Fibroblast of the aortic adventitia (primary cell): ENCODE measurements around the gene DENND1B. TPM values are rescaled to one million over a fixed set of nuclear protein-coding genes. Genes with fewer than 3 reads are reported as not detected.

Experiments
- DNase-seq: peaks from one replicate; pipeline ENCODE4 v3.0.0-alpha.2; 2010; ENCODE audit warnings: low read depth
- H3K4me3 ChIP-seq: 2 replicates; pipeline ENCODE4 v1.5.1; 2011; ENCODE audit warnings: low read depth, mild to moderate bottlenecking, control low read depth, low read length, moderate library complexity
- total RNA-seq: library from RNA; depleted of rRNA; stranded (reverse); fragments of >200 nt; gene quantifications from 2 replicates; pipeline ENCODE4 v1.2.3, GENCODE V29; 2012; ENCODE audit warnings: low replicate concordance
- TF ChIP-seq, protein P1 (sequence below): IDR thresholded peaks from 2 replicates; pipeline ENCODE4 v1.5.1; 2011; ENCODE audit warnings: mild to moderate bottlenecking, low read length, control low read depth, inconsistent platforms; ENCODE audit not compliant: insufficient read depth

DENND1B gene
- total RNA-seq, 1 donor = 19.5 TPM

DNA sequence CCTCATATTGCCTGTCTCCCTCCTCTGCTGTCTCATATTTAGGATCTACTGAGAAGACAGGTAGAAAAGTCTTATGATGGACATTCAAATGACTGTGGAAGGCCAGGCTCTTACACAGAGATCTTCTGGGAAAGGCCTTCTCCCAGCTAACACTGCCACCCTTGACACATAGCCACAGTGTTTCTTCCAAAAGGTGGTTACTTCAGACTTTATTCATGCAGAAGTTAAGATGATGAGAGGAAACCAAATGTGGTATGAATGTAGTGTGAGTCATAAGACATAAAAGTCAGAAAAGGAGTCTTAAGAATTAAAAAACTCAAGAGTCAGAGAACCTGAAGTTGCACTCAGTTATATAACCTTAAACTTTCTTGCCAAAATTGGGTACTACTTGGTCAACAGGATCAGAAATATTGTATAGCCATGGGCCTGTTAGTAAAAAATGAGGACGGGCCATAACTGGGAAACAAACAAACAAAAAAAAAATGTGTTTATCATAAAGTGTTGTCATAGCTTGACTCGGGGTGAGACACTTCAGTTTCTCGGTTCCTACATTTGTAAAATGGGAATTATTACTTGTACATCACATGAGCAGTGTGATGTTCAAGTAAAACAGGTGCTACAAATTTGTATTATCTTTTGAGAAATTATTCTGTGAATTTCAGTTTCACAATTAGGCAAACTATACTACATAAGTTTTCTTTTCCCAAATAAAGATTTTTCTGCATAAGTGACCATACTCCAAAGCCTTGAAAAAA lies 1.2 kb upstream of the DENND1B start:
- TF ChIP-seq, protein P1, sequence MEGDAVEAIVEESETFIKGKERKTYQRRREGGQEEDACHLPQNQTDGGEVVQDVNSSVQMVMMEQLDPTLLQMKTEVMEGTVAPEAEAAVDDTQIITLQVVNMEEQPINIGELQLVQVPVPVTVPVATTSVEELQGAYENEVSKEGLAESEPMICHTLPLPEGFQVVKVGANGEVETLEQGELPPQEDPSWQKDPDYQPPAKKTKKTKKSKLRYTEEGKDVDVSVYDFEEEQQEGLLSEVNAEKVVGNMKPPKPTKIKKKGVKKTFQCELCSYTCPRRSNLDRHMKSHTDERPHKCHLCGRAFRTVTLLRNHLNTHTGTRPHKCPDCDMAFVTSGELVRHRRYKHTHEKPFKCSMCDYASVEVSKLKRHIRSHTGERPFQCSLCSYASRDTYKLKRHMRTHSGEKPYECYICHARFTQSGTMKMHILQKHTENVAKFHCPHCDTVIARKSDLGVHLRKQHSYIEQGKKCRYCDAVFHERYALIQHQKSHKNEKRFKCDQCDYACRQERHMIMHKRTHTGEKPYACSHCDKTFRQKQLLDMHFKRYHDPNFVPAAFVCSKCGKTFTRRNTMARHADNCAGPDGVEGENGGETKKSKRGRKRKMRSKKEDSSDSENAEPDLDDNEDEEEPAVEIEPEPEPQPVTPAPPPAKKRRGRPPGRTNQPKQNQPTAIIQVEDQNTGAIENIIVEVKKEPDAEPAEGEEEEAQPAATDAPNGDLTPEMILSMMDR = no peak
- peak; percentile 79 for DNase-seq
- no peak overlapping the region for H3K4me3 ChIP-seq

- peak; percentile 42 for DNase-seq
- TF ChIP-seq, protein P1 = no peak
- peak overlapping the region; percentile 70 for H3K4me3 ChIP-seq
These were observed 606 bp downstream of the DENND1B start for GRCh38 chr1:197774466-197775281.

- DNase-seq = peak; percentile 20
- peak overlapping the region; percentile 23 for H3K4me3 ChIP-seq
- TF ChIP-seq, protein P1 = no peak
These were observed 1.4 kb downstream of the DENND1B start for GRCh38 chr1:197773856-197774255.

DNA sequence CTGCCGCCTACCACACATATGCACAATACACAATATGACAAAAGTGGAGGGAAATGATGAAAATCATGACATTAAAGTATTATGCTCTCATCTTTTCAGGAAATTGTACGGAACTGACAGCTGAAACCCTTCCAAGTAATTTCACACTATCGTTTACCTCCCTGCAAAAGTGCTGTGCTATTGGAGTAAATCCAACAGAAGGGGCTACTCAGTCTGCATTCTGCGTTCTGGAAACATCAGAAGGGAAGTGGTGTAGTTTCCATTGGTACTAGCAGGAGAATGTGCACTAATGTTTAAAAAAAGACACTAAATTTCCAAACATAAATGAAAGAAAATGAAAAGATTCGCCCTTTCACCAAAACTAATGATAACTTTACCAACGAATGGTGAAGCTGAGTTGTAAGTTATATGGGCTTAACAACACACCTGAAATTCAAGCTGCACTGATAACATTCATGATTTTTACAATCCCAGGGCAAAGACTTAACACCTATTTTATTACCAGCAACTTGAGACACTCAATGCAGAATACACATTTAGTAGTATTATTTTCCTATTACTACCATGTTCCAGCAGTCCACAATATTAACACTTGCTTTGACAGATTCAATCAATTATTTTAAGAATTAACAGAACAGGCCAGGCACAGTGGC lies 3.2 kb downstream of the DENND1B start:
- TF ChIP-seq, protein P1 = no peak
- DNase-seq = no peak
- H3K4me3 ChIP-seq = no peak overlapping the region

GRCh38 chr1:197771386-197771785 lies 3.9 kb downstream of the DENND1B start:
- TF ChIP-seq, protein P1 = no peak
- H3K4me3 ChIP-seq = no peak overlapping the region

GRCh38 chr1:197770243-197770642 lies 5.0 kb downstream of the DENND1B start:
- H3K4me3 ChIP-seq = no peak overlapping the region
- no peak for DNase-seq
- TF ChIP-seq, protein P1 = no peak

More at GRCh38 chr1:197771386-197771785, 3.9 kb downstream of the DENND1B start:
- DNase-seq = no peak
